ENCODE results near the gene MTERF2.

The MTERF2 gene

GRCh38 chr12:106945261-106945851, 41.6 kb downstream of the MTERF2 start:
- DNase-seq (ENCODE audit: low spot score), result no peak
- no peak for TF ChIP-seq CTCF (IDR thresholded peaks at IDR 0.05; ENCODE audit: borderline replicate concordance, control extremely low read depth, extremely low read depth, insufficient read depth, missing control alignments)
- in situ Hi-C loops (cut with MboI; ENCODE audit: low sequenced_read_pairs, unreplicated experiment), result no loop called here

GRCh38 chr12:106942775-106943174, 44.2 kb downstream of the MTERF2 start:
- no peak for DNase-seq (ENCODE audit: low spot score)
- TF ChIP-seq CTCF (IDR thresholded peaks at IDR 0.05; ENCODE audit: borderline replicate concordance, control extremely low read depth, extremely low read depth, insufficient read depth, missing control alignments), result no peak
- in situ Hi-C loops (cut with MboI; ENCODE audit: low sequenced_read_pairs, unreplicated experiment), result no loop called here

GRCh38 chr12:106941481-106942156, 45.3 kb downstream of the MTERF2 start:
- TF ChIP-seq CTCF (IDR thresholded peaks at IDR 0.05; ENCODE audit: borderline replicate concordance, control extremely low read depth, extremely low read depth, insufficient read depth, missing control alignments), result no peak
- in situ Hi-C loops (cut with MboI; ENCODE audit: low sequenced_read_pairs, unreplicated experiment), result no loop called here
- no peak for DNase-seq (ENCODE audit: low spot score)

- in situ Hi-C loops (cut with MboI; ENCODE audit: low sequenced_read_pairs, unreplicated experiment), result no loop called here
- TF ChIP-seq CTCF (IDR thresholded peaks at IDR 0.05; ENCODE audit: borderline replicate concordance, control extremely low read depth, extremely low read depth, insufficient read depth, missing control alignments), result no peak
- DNase-seq (ENCODE audit: low spot score), result no peak
These were observed 52.7 kb downstream of the MTERF2 start for GRCh38 chr12:106934277-106934676.

All from GM13976 (cell line).